IPS DF 19.7 (cell line): Measurements from ENCODE around the gene SERPINA4.

Experiments
- DNase-seq: peaks from one replicate; pipeline ENCODE4 v3.0.0-alpha.2; 2013; ENCODE audit warnings: low read depth, low spot score

Gene SERPINA4

GRCh38 chr14:94614802-94615201, 53.6 kb downstream of the SERPINA4 start:
- DNase-seq = no peak

GRCh38 chr14:94615254-94615653, 54.0 kb downstream of the SERPINA4 start:
- no peak for DNase-seq

- DNase-seq = no peak
Observed at GRCh38 chr14:94615823-94616570, 54.8 kb downstream of the SERPINA4 start.

- no peak for DNase-seq
Observed at GRCh38 chr14:94617366-94617941, 56.2 kb downstream of the SERPINA4 start.

- DNase-seq = no peak
Observed at GRCh38 chr14:94617988-94618822, 57.0 kb downstream of the SERPINA4 start.

GRCh38 chr14:94619297-94619696, 58.1 kb downstream of the SERPINA4 start:
- no peak for DNase-seq
